Neural progenitor cell (in vitro differentiated cells): Measurements from ENCODE around the gene PTPN11.

Source experiments
- EZH2 ChIP-seq: fragments of 200-600 bp; sonication (generic); IDR thresholded peaks from 2 replicates; pipeline ENCODE4 v1.6.1; 2017; ENCODE audit warnings: antibody characterized with exemption, mild to moderate bottlenecking, moderate library complexity
- EZH2phosphoT487 ChIP-seq: fragments of 200-600 bp; sonication (generic); IDR thresholded peaks from 2 replicates; pipeline ENCODE4 v1.6.1; 2017; ENCODE audit warnings: antibody characterized with exemption
- TF ChIP-seq, protein P1 (sequence below): fragments of 200-600 bp; sonication (generic); IDR thresholded peaks from 2 replicates; pipeline ENCODE4 v1.5.1; 2017; ENCODE audit warnings: antibody characterized with exemption, mild to moderate bottlenecking

DNA sequence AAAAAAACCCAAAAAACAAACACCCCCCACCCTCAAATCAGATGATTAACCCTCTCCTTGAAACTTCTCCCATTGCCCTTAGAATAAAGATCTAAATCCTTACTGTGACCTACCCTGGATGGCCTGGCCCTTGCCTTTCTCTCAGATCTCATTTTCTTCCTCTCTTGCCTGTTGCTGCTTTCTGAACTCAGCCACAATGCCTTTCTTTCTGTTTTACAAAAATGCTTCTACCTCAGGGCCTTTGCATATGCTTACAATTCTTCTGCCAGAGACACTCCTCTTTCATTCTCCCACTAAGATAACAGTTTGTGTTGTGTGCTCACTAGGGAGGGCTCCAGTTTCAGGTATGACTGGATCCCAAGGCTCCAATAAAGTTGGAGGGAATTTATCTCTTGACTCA is 108.3 kb downstream of the PTPN11 start:
- TF ChIP-seq EZH2phosphoT487 (no peak), EZH2 (no peak)
- TF ChIP-seq, protein P1, sequence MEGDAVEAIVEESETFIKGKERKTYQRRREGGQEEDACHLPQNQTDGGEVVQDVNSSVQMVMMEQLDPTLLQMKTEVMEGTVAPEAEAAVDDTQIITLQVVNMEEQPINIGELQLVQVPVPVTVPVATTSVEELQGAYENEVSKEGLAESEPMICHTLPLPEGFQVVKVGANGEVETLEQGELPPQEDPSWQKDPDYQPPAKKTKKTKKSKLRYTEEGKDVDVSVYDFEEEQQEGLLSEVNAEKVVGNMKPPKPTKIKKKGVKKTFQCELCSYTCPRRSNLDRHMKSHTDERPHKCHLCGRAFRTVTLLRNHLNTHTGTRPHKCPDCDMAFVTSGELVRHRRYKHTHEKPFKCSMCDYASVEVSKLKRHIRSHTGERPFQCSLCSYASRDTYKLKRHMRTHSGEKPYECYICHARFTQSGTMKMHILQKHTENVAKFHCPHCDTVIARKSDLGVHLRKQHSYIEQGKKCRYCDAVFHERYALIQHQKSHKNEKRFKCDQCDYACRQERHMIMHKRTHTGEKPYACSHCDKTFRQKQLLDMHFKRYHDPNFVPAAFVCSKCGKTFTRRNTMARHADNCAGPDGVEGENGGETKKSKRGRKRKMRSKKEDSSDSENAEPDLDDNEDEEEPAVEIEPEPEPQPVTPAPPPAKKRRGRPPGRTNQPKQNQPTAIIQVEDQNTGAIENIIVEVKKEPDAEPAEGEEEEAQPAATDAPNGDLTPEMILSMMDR, result no peak
